Ovary (tissue), 9 donors: ENCODE measurements around the gene KXD1. TPM values are rescaled to one million over a fixed set of nuclear protein-coding genes. Genes with fewer than 3 reads are reported as not detected.

ENCODE experiments used
- DNase-seq, 5 donors: peaks; one replicate each; pipeline ENCODE4 v3.0.0-alpha.2; 2019 to 2020
- H3K27ac ChIP-seq, 2 donors: fragments of 200-600 bp; one replicate each; pipeline versions ENCODE4 v1.5.1 to v1.8.0; 2019 to 2022
- H3K27me3 ChIP-seq: fragments of 200-600 bp; one replicate; pipeline ENCODE4 v1.8.0; 2022
- H3K36me3 ChIP-seq: fragments of 200-600 bp; sonication (generic); one replicate; pipeline ENCODE4 v1.5.1; 2019
- H3K4me1 ChIP-seq: one replicate; pipeline ENCODE4 v1.8.1; 2013; ENCODE audit warnings: mild to moderate bottlenecking, moderate library complexity; ENCODE audit not compliant: insufficient read depth
- H3K4me3 ChIP-seq: fragments of 200-600 bp; sonication (generic); one replicate; pipeline ENCODE4 v1.5.1; 2017
- H3K9me3 ChIP-seq, 2 donors: fragments of 200-600 bp in 1 of 2; sonication (generic) in 1 of 2; one replicate each; pipeline versions ENCODE4 v1.5.1 to v1.8.1; 2013 to 2019; ENCODE audit warnings: mild to moderate bottlenecking in 1 of 2, moderate library complexity in 1 of 2
- CTCF ChIP-seq, 3 donors: fragments of 450-650 bp in 2 of 3; fragments of 200-600 bp in 1 of 3; IDR thresholded peaks; one replicate each; pipeline versions ENCODE4 v1.5.1 to v1.8.0; 2016 to 2022; ENCODE audit warnings: antibody characterized with exemption in 3 of 3, mild to moderate bottlenecking in 1 of 3
- EP300 ChIP-seq: sonication (generic); formaldehyde crosslinking; IDR thresholded peaks from one replicate; pipeline ENCODE4 v1.6.1; 2017; ENCODE audit warnings: antibody characterized with exemption
- POLR2A ChIP-seq: fragments of 450-650 bp; IDR thresholded peaks from one replicate; pipeline ENCODE4 v1.6.1; 2017; ENCODE audit warnings: antibody characterized with exemption, mild to moderate bottlenecking, moderate library complexity
- WGBS, 3 donors: extraction: QIAGEN DNeasy Blood & Tissue Kit in 1 of 3; methylation state at CpG; one replicate each; pipeline versions ENCODE4 v1.1.5 to v1.1.7; 2013 to 2017; 5-methylcytosine and 5-hydroxymethylcytosine counted together
- intact Hi-C, 4 donors: fragments of 100-400 bp; cut with DNase I; formaldehyde crosslinking; loops; one replicate each; pipeline versions ENCODE4 v1.11.0 to v1.15.1; 2022 to 2023
- polyA plus RNA-seq, 2 donors: library from polyadenylated mRNA; stranded (reverse); fragments of 200-250 nt in 1 of 2; fragments of 350-450 nt in 1 of 2; fragmentation: Illumina TruSeq in 1 of 2; extraction: RNeasy Lipid Tissue Mini Kit (QIAGEN cat#74804) in 1 of 2; gene quantifications; one replicate each; pipeline ENCODE4 v1.2.3, GENCODE V29; 2013 to 2014
- total RNA-seq, 7 donors: library from RNA; depleted of rRNA in 2 of 7; stranded (reverse); fragments of >200 nt in 2 of 7; fragmentation: NEBNext Ultra II Directional in 3 of 7; extraction: Animal tissue kit (Norgen Biotek cat#: 25700) in 3 of 7; gene quantifications; one replicate each; pipeline versions ENCODE4 v1.1.0 to v1.2.4, GENCODE V29; 2016 to 2023
- donor health status: DM: no; HTN: no; CAD: no; lungs with moderate emphysema.
- donor health status: DM: no; HTN: no; CAD: no.
- donor health status: Bipolar disorder and iron deficiency.
- donor health status: DM: yes; HTN: yes; CAD: no.
- donor health status: DM: no; HTN: no; CAD: no.
- donor health status: DM: yes; HTN: yes; CAD: no.

KXD1 gene
- total and polyA plus RNA-seq, 9 donors = 52.0 to 78.3 (median 65.9) TPM

GRCh38 chr19:18523841-18524240 lies 33.8 kb upstream of the KXD1 start:
- no peak overlapping the region for H3K4me3 ChIP-seq

GRCh38 chr19:18526316-18526715 lies 31.4 kb upstream of the KXD1 start:
- intact Hi-C loops = no loop called here
- TF ChIP-seq EP300 = no peak
- no peak for TF ChIP-seq CTCF (IDR thresholded peaks at IDR 0.05)
- TF ChIP-seq POLR2A = no peak
- WGBS, 3 donors = 82 to 84% (median 82%) methylated on average over 9 of the region's 9 CpGs
- H3K4me1 ChIP-seq = no peaks in the 10 kb centered on the region
- H3K27ac ChIP-seq = no peak overlapping the region
- no peak for DNase-seq
- H3K27me3 ChIP-seq = no peaks in the 10 kb centered on the region
- H3K36me3 ChIP-seq = no peaks in the 10 kb centered on the region
- H3K9me3 ChIP-seq = no peaks in the 10 kb centered on the region
- no peak overlapping the region for H3K4me3 ChIP-seq

More at GRCh38 chr19:18523841-18524240, 33.8 kb upstream of the KXD1 start:
- no peaks in the 10 kb centered on the region for H3K36me3 ChIP-seq
- no peaks in the 10 kb centered on the region for H3K27me3 ChIP-seq
- WGBS, 3 donors = 92 to 94% (median 92%) methylated on average over 9 of the region's 9 CpGs
- TF ChIP-seq CTCF (IDR thresholded peaks at IDR 0.05) = no peak
- TF ChIP-seq EP300 = no peak
- no peak for TF ChIP-seq POLR2A
- no peak overlapping the region for H3K27ac ChIP-seq
- H3K9me3 ChIP-seq = no peaks in the 10 kb centered on the region
- intact Hi-C loops = loop anchor here in 1 of 4 donors (5.0 kb wide), 1 partner anchor 57 kb away; no protein-coding TSS in a partner anchor
- no peak for DNase-seq
- peaks cover 3% of the 10 kb centered on the region for H3K4me1 ChIP-seq

- Histone ChIP-seq H3K27me3 (no peaks in the 10 kb centered on the region), H3K27ac (no peak overlapping the region), H3K36me3 (no peaks in the 10 kb centered on the region), H3K4me3 (no peak overlapping the region), H3K4me1 (no peaks in the 10 kb centered on the region), H3K9me3 (no peaks in the 10 kb centered on the region)
- WGBS, 3 donors = 54 to 74% (median 59%) methylated on average over 7 of the region's 7 CpGs
- no peak for TF ChIP-seq EP300
- no peak for TF ChIP-seq POLR2A
- TF ChIP-seq CTCF (IDR thresholded peaks at IDR 0.05) = no peak
- DNase-seq = no peak
- intact Hi-C loops = no loop called here
Measured at GRCh38 chr19:18529782-18530181, 27.9 kb upstream of the KXD1 start.

- TF ChIP-seq CTCF (IDR thresholded peaks at IDR 0.05) (no peak), EP300 (no peak), POLR2A (no peak)
- no peak overlapping the region for H3K4me3 ChIP-seq
- no peaks in the 10 kb centered on the region for H3K27me3 ChIP-seq
- no peak for DNase-seq
- whole genome bisulfite sequencing, 3 donors = 79 to 91% (median 87%) methylated on average over 9 of the region's 9 CpGs
- no peaks in the 10 kb centered on the region for H3K36me3 ChIP-seq
- H3K9me3 ChIP-seq = no peaks in the 10 kb centered on the region
- intact Hi-C loops = no loop called here
- no peaks in the 10 kb centered on the region for H3K4me1 ChIP-seq
- no peak overlapping the region for H3K27ac ChIP-seq
Measured at GRCh38 chr19:18531485-18531884, 26.2 kb upstream of the KXD1 start.
